Aorta (tissue), 5 donors: ENCODE measurements around the gene MANSC4. TPM values are rescaled to one million over a fixed set of nuclear protein-coding genes. Genes with fewer than 3 reads are reported as not detected.

ENCODE experiments used
- ATAC-seq: fragments of 200-7000 bp; cut with Tn5 transposase; one replicate; pipeline ENCODE4 v1.9.1; 2022; ENCODE audit warnings: moderate library complexity; ENCODE audit not compliant: low FRiP score
- DNase-seq, 2 donors: peaks; one replicate each; pipeline ENCODE4 v3.0.0-alpha.2; 2020
- H3K27ac ChIP-seq, 2 donors: one replicate each; pipeline ENCODE4 v1.5.1; 2013; ENCODE audit warnings: low read length in 2 of 2, mild to moderate bottlenecking in 2 of 2, moderate library complexity in 2 of 2, control low read depth in 1 of 2, inconsistent platforms in 1 of 2, low read depth in 1 of 2
- H3K27me3 ChIP-seq, 2 donors: one replicate each; pipeline ENCODE4 v1.6.1; 2013; ENCODE audit warnings: control low read depth in 1 of 2, low read length in 1 of 2, mild to moderate bottlenecking in 1 of 2, moderate library complexity in 1 of 2; ENCODE audit not compliant: insufficient read depth in 2 of 2, control insufficient read depth in 1 of 2
- H3K36me3 ChIP-seq, 2 donors: one replicate each; pipeline ENCODE4 v1.6.1; 2013; ENCODE audit warnings: control low read depth in 1 of 2, low read length in 1 of 2, mild to moderate bottlenecking in 1 of 2; ENCODE audit not compliant: insufficient read depth in 2 of 2, control insufficient read depth in 1 of 2
- H3K4me1 ChIP-seq, 2 donors: one replicate each; pipeline ENCODE4 v1.6.1; 2013; ENCODE audit warnings: low read length in 2 of 2, control low read depth in 1 of 2, mild to moderate bottlenecking in 1 of 2, moderate library complexity in 1 of 2; ENCODE audit not compliant: insufficient read depth in 2 of 2, control insufficient read depth in 1 of 2
- H3K4me3 ChIP-seq, 2 donors: one replicate each; pipeline ENCODE4 v1.5.1; 2013; ENCODE audit warnings: low read length in 2 of 2, control low read depth in 1 of 2, mild to moderate bottlenecking in 1 of 2
- H3K9me3 ChIP-seq: one replicate; pipeline ENCODE4 v1.6.1; 2013; ENCODE audit warnings: mild to moderate bottlenecking, low read length; ENCODE audit not compliant: control insufficient read depth
- WGBS, 2 donors: extraction: QIAGEN DNeasy Blood & Tissue Kit; methylation state at CpG; one replicate each; pipeline ENCODE4 v1.1.7; 2013; 5-methylcytosine and 5-hydroxymethylcytosine counted together
- intact Hi-C, 2 donors: fragments of 100-400 bp; cut with DNase I; formaldehyde crosslinking; loops; one replicate each; pipeline versions ENCODE4 v1.14.2 to v1.15.0; 2022
- polyA plus RNA-seq, 2 donors: library from polyadenylated mRNA; stranded (reverse); fragments of 200-250 nt; gene quantifications; one replicate each; pipeline ENCODE4 v1.2.3, GENCODE V29; 2013
- total RNA-seq, 2 donors: library from RNA; stranded (reverse); fragmentation: NEBNext Ultra II Directional; extraction: Animal tissue kit (Norgen Biotek cat#: 25700); gene quantifications; one replicate each; pipeline ENCODE4 v1.2.1, GENCODE V29; 2021
- donor health status: healthy with polysubstance abuse.
- donor health status: Bipolar disorder and iron deficiency.
- donor health status: DM: no; HTN: no; CAD: no.
- donor health status: DM: no; HTN: no; CAD: no.
- donor health status: DM: yes; HTN: yes; CAD: no.

The MANSC4 gene
- total and polyA plus RNA-seq, 4 donors = 0.49 TPM; not detected in 3

DNA sequence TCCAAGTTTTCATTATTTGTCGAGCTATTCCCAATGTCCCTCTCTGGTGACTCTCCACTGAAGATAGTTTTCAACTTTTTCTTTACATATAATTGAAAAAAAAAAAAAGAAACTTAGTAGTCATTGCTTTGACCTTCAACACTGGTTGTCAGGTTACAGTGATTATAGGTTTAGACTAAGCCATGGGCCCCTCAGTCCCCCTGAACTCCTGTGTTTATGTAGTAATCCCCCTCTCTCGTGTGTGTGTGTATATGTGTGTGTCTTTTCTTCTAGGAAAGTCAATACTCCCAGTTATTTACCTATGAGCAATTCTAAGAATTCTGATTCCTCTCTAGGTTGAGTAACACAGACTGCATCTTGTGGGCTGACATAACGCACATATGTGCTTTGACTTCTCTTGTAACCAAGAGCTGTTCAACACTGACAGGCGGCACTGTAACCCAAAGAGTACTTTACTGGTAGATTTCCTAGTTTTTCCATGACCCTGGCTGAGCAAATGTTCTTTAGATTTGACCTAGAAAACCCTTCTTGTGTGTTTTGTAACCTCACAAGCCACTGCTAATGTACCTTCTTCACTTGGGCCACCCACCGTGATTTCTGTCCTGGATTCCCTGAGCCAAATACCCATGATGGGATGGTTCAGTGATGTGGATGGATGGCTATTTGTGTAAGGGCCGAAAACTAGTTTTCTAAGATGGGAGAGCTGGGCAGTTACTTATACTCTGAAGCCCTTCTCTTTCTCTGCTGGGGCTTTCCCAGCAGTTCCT is 15.0 kb upstream of the MANSC4 start:
- peaks cover 0 to 10% of the 10 kb centered on the region in 2 donors for H3K4me1 ChIP-seq
- 65 to 73% methylated on average over 6 of the region's 6 CpGs for WGBS, 2 donors
- DNase-seq (no peak), ATAC-seq (no peak)
- intact Hi-C loops = no loop called here
- H3K27ac ChIP-seq = peak overlapping the region; percentile 17 to 51
- no peak overlapping the region for H3K4me3 ChIP-seq
- H3K9me3 ChIP-seq = no peaks in the 10 kb centered on the region
- no peaks in the 10 kb centered on the region for H3K27me3 ChIP-seq
- peaks cover 17% of the 10 kb centered on the region in 2 donors for H3K36me3 ChIP-seq

DNA sequence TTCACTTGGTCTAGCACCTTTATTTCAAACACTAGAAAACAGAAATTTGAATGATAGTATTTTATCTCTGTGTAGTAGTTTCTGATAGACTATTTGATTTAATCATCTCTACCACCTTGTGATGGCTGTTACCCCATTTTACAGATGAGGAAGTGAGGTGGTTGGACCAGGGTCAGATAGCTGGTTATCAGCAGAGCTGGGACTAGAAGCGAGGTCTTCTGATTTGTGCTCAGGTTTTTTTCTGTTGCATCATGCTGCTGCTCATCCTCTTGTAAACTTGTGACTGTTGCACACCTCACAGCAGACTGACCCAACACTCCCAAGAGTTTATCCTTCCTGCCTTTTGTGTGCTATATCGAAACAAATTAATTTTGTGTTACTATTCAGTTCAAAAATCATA is 10.1 kb upstream of the MANSC4 start:
- Histone ChIP-seq H3K4me1 (peaks cover 15% of the 10 kb centered on the region in 2 donors), H3K27me3 (no peaks in the 10 kb centered on the region)
- ATAC-seq = no peak

GRCh38 chr12:27787559-27787958 is 7.5 kb upstream of the MANSC4 start:
- H3K4me1 ChIP-seq = peaks cover 16 to 18% of the 10 kb centered on the region in 2 donors
- DNase-seq (no peak), ATAC-seq (no peak)
- no peaks in the 10 kb centered on the region for H3K9me3 ChIP-seq
- WGBS, 2 donors = 9 to 13% methylated on average over 2 of the region's 2 CpGs
- peaks cover 5 to 7% of the 10 kb centered on the region in 2 donors for H3K36me3 ChIP-seq
- H3K27me3 ChIP-seq = no peaks in the 10 kb centered on the region
- intact Hi-C loops = no loop called here
- no peak overlapping the region for H3K4me3 ChIP-seq
- H3K27ac ChIP-seq = peak overlapping the region in 1 of 2 donors; percentile 3

More for the DNA sequence above, 10.1 kb upstream of the MANSC4 start:
- H3K9me3 ChIP-seq = no peaks in the 10 kb centered on the region
- 94% methylated on average over 2 of the region's 2 CpGs for WGBS, 2 donors
- H3K27ac ChIP-seq = peak overlapping the region in 1 of 2 donors; percentile 37
- H3K4me3 ChIP-seq = no peak overlapping the region
- DNase-seq = no peak
- H3K36me3 ChIP-seq = peaks cover 7 to 8% of the 10 kb centered on the region in 2 donors
- intact Hi-C loops = no loop called here

DNA sequence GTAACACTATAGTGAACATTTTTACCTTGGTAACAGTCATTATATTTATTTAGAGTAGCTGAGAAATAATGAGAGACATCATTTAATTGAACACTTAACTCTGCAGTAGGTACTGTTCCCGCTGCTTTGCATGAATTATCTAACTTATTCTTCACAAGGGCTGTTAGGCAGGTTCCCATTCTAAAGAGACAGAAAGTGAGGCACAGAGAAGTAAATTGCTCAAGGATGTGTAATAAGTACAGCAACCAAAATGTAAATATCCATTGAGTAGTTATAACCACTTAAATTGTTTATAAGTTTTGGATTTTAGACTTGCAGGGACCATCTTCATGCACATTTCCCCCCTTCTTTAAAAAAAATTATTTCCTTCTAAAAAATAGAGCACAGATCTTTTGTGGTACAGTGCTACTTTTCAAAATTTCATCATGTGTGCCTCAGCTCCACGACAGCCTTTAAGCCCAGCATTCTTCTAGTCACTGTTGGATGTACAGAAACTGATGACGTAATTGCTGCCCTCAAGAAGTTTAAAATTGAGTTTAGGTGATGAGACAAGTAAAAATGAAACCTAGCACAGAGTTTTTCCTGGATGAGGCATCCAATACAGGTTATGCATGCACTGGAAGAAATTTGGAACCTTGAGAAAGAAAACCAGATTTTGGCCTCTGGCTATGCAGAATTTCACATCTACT is 6.0 kb upstream of the MANSC4 start:
- WGBS, 2 donors = 64% methylated on average over 3 of the region's 3 CpGs
- no peak overlapping the region for H3K4me3 ChIP-seq
- intact Hi-C loops = no loop called here
- no peaks in the 10 kb centered on the region for H3K27me3 ChIP-seq
- DNase-seq (no peak), ATAC-seq (no peak)
- no peaks in the 10 kb centered on the region for H3K9me3 ChIP-seq
- no peak overlapping the region for H3K27ac ChIP-seq
- peaks cover 10 to 16% of the 10 kb centered on the region in 2 donors for H3K4me1 ChIP-seq
- H3K36me3 ChIP-seq = peaks cover 0 to 2% of the 10 kb centered on the region in 2 donors

- no peaks in the 10 kb centered on the region for H3K27me3 ChIP-seq
- no peak overlapping the region for H3K27ac ChIP-seq
- H3K4me3 ChIP-seq = peak overlapping the region; percentile 36 to 88
- H3K36me3 ChIP-seq = no peaks in the 10 kb centered on the region
- DNase-seq (no peak), ATAC-seq (no peak)
- WGBS, 2 donors = 54 to 69% methylated on average over 1 of the region's 1 CpG
- intact Hi-C loops = loop anchor here in 1 of 2 donors (5.0 kb wide), 1 partner anchor 35 kb away; no protein-coding TSS in a partner anchor
- peaks cover 8% of the 10 kb centered on the region in 2 donors for H3K4me1 ChIP-seq
- H3K9me3 ChIP-seq = no peaks in the 10 kb centered on the region
Measured at GRCh38 chr12:27782481-27782880, 2.4 kb upstream of the MANSC4 start.

GRCh38 chr12:27781680-27782079 is 1.6 kb upstream of the MANSC4 start:
- intact Hi-C loops = loop anchor here in 1 of 2 donors (5.0 kb wide), 1 partner anchor 36 kb away; no protein-coding TSS in a partner anchor

GRCh38 chr12:27780612-27781408 is 774 bp upstream of the MANSC4 start:
- Histone ChIP-seq H3K4me3 (peak overlapping the region; percentile 36 to 88), H3K9me3 (no peaks in the 10 kb centered on the region), H3K27ac (peak overlapping the region; percentile 48 to 80), H3K27me3 (no peaks in the 10 kb centered on the region), H3K36me3 (no peaks in the 10 kb centered on the region), H3K4me1 (peaks cover 4 to 6% of the 10 kb centered on the region in 2 donors)
- intact Hi-C loops = loop anchor here in 1 of 2 donors (1.0 to 5.0 kb wide), 2 partner anchors 34 to 36 kb away; no protein-coding TSS in a partner anchor
- peak in 1 of 2 donors; percentile 54 for DNase-seq
- peak; percentile 31 for ATAC-seq
- WGBS, 2 donors = 1 to 2% methylated on average over 26 to 27 of the region's 27 CpGs

More at GRCh38 chr12:27781680-27782079, 1.6 kb upstream of the MANSC4 start:
- Histone ChIP-seq H3K4me1 (peaks cover 8% of the 10 kb centered on the region in 2 donors), H3K4me3 (peak overlapping the region; percentile 36 to 88), H3K27me3 (no peaks in the 10 kb centered on the region), H3K27ac (peak overlapping the region; percentile 56 to 62), H3K9me3 (no peaks in the 10 kb centered on the region), H3K36me3 (no peaks in the 10 kb centered on the region)
- WGBS, 2 donors = 19 to 24% methylated on average over 5 of the region's 5 CpGs
- DNase-seq (no peak), ATAC-seq (no peak)

DNA sequence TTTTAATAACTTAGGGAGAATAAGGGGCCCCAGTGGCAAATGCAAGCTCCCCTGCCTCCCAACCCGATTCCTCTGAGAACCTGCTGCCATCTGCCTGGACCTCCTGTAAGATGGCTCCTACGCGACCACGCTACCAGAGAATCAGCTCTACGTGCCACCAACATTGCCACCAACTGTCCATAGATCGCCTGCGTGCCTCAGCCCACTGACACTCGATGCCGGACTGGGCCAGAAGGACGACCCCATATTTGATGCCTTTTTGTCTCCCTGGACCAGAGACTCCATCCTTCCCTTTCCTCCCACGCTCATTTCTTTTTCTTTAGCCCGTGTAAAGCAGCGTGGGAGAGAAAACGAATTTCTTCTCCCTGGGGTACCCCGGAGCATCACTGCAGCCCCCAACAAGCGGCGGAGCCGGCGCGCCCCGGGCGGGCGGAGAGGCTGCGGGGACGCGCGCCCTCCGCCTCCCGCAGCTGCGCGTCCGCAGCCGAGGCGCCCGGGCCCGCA is 568 bp downstream of the MANSC4 start:
- peak overlapping the region; percentile 98 to 100 for H3K27ac ChIP-seq
- H3K4me3 ChIP-seq = peak overlapping the region; percentile 36 to 88
- H3K9me3 ChIP-seq = no peaks in the 10 kb centered on the region
- ATAC-seq = no peak
- intact Hi-C loops = no loop called here
- no peaks in the 10 kb centered on the region for H3K36me3 ChIP-seq
- H3K4me1 ChIP-seq = peaks cover 0 to 2% of the 10 kb centered on the region in 2 donors
- no peak for DNase-seq
- 1% methylated on average over 35 to 36 of the region's 36 CpGs for WGBS, 2 donors
- no peaks in the 10 kb centered on the region for H3K27me3 ChIP-seq
